HL-60/S4 (cell line): ENCODE measurements around the gene SPRING1.
"Not testable (repeated sequence)": the region's sequence is repeated elsewhere in the genome, so short reads cannot be mapped to it uniquely, and the experiment has no call there.

Source experiments
- in situ Hi-C: fragments of 300-500 bp; cut with MboI; formaldehyde crosslinking; loops from 2 replicates; pipeline ENCODE4 v1.14.3; 2022; ENCODE audit warnings: low sequenced_read_pairs

The SPRING1 gene, protein sequence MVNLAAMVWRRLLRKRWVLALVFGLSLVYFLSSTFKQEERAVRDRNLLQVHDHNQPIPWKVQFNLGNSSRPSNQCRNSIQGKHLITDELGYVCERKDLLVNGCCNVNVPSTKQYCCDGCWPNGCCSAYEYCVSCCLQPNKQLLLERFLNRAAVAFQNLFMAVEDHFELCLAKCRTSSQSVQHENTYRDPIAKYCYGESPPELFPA

GRCh38 chr12:116737774-116738657, at the start of gene SPRING1, which contains the start of gene RNFT2:
Gene SPRING1, minus strand, starts transcription at chr12:116738069. Its CDS starts 169 bp downstream, at chr12:116737900.
Gene RNFT2, plus strand, starts transcription at chr12:116738315. Its CDS starts 2,183 bp downstream, at chr12:116740498.
- in situ Hi-C loops, result no loop called here

DNA sequence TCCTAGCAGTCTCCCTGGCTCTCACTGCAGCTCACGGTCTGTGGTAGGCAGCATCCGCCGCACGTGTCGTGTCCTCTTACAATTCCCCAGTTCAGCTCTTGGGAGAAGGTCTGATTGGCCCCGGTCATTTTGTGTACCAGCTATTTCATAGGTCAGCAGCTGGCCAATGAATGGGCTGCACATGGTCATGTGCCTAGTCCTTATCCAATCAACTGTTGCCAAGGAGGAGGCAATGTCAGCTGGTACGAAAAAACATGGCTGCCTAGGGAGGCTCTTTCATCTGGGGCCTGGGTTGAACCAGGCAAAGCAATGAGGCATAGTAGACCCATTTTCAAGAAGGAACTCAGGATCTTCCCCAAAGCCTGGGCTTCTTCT, 46.4 kb upstream of the SPRING1 start:
- in situ Hi-C loops, result no loop called here

GRCh38 chr12:116783525-116784237, 45.8 kb upstream of the SPRING1 start:
- in situ Hi-C loops, result no loop called here

DNA sequence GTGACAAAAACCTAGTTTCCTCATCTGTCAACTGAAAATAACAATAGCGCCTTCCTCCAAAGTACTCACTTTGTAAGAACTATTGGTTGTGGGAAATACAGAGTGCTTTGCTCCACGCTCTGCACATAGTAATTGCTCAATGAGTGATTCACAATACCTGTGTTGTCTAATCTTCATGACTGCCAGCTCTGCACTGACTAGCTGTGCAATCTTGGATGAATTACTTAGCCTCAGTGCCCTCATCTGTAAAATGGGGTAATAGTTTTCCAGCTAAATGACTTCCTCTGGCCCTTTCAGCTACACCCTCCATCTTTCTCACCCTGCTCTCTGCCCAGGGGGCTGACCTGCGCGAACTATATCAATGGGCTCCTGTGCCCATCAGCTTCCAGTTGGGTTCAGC, 43.1 kb upstream of the SPRING1 start:
- in situ Hi-C loops, result no loop called here

GRCh38 chr12:116779597-116779996, 41.7 kb upstream of the SPRING1 start:
- in situ Hi-C loops, result no loop called here

DNA sequence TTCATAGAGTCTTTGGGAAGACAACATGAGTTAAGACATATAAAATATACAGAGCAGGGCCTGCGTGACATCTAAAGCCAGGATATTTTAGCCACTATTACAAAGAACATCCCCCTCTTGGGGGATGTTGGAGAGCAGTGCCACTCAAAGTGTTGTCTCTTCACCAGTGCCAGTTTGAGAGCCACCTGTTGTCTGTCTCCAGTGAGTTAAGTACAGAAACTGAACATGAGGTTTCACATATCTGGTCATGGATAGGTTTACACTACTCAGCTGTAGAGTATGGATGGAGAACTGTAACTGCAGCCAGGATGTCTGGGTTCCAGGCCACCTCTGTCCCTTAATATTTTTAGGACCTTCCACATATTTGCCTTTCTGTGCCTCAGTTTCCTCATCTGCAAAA, 39.4 kb upstream of the SPRING1 start:
- in situ Hi-C loops, result no loop called here

DNA sequence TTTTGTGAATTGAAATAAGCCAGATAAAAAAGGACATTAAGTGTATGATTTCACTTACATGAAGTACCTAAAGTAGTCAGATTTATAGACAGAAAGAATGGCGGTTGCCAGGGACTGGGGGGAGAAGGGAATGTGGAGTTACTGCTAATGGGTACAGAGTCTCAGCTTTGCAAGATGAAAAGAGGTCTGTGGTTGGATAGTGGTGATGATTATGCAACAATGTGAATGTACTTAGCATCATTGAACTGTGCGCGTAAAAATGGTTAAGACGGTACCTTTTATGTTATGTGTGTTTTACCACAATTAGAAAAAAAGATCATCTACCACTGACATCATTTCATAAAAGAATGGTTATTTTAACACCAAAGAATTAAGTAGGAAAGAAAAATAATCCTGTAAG, 36.2 kb upstream of the SPRING1 start:
- in situ Hi-C loops, result no loop called here

DNA sequence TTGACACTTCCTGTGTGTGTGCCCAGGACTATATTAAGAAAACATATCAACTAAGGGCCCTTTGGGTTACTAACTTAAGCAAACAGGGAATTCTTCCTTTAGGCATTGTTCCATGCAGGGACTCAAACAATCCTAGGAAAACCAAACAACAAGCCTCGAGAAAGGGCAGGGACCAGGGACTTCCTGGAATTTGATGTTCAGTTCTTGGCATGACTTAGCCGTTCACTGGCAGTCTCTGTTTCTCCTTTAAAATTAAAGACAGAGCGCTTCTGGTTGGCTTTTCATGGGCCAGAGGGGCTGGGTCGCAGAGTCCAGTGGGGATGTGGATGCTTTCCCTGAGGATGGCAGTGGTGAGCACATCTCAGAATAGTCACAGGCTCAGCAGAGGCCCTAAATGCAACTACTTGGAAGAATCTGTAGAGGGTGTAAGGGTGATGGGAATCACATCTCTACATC, 35.4 kb upstream of the SPRING1 start:
- in situ Hi-C loops, result no loop called here

- in situ Hi-C loops, result no loop called here
Observed at GRCh38 chr12:116771651-116772050, 33.8 kb upstream of the SPRING1 start.

GRCh38 chr12:116766746-116767145, 28.9 kb upstream of the SPRING1 start:
- in situ Hi-C loops, result no loop called here

GRCh38 chr12:116766285-116766684, 28.4 kb upstream of the SPRING1 start:
- in situ Hi-C loops, result no loop called here

GRCh38 chr12:116765271-116765670, 27.4 kb upstream of the SPRING1 start:
- in situ Hi-C loops, result no loop called here

DNA sequence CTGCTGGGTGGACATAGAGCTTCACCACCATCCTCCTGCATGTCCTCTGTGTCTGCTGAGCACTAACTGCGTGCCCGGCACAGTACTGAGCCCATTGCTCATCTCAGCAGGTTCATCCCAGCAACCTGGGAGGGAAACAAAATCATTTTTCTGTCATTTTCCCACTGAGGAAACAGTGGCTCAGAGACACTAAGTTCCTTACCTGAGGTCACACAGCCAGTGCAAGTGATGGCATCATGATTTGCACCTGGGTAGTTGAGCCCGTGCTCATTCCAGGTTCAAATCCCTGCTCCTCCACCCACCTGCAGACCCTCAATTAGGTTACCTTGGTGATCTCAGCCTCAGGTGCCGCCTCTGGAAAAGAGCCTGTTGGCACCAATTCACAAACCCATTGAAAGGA, 23.6 kb upstream of the SPRING1 start:
- in situ Hi-C loops, result no loop called here

DNA sequence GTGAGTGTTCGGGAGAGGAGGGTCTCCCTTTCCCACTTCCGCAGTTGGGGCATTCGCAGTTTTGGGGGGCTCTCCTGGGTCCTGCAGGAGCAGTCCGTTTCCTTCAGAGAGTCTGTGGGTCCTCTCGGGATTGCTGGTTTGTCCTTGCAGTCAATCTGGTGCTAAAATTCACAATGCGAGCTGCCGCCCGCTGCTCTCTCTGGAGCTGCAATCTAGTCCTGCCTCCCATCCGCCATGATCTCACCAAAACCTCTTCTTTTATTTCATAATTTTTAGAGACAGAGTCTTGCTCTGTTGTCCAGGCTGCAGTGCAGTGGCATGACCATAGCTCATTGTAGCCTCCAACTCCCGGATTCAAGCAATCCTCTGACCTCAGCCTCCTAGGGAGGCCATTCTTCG, 22.8 kb upstream of the SPRING1 start:
- in situ Hi-C loops, result no loop called here

- in situ Hi-C loops, result no loop called here
Observed at GRCh38 chr12:116759783-116760621, 22.1 kb upstream of the SPRING1 start.

DNA sequence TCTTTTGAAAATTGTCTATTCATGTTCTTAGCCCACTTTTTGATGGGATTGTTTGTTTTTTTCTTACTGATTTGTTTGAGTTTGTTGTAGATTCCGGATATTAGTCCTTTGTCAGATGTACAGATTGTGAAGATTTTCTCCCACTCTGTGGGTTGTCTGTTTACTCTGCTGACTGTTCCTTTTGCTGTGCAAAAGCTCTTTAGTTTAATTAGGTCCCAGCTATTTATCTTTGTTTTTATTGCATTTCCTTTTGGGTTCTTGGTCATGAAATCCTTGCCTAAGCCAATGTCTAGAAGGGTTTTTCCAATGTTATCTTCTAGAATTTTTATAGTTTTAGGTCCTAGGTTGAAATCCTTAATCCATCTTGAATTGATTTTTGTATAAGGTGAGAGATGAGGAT, 16.9 kb upstream of the SPRING1 start:
- in situ Hi-C loops, result not testable (repeated sequence)

GRCh38 chr12:116754097-116754496, 16.2 kb upstream of the SPRING1 start:
- in situ Hi-C loops, result not testable (repeated sequence)

GRCh38 chr12:116750298-116750697, 12.4 kb upstream of the SPRING1 start:
- in situ Hi-C loops, result no loop called here

DNA sequence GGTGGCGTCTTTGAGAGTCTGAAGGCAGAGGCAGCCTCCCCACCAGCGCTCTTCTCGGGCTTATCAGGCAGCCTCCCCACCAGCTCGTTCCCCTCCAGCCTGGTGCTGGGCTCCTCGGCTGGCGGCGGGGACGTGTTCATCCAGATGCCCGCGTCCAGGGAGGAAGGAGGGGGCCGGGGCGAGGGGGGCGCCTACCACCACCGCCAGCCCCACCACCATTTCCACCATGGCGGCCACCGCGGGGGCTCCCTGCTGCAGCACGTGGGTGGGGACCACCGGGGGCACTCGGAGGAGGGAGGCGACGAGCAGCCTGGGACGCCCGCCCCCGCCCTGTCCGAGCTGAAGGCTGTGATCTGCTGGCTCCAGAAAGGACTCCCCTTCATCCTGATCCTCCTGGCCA, 12.0 kb upstream of the SPRING1 start:
- in situ Hi-C loops, result no loop called here

DNA sequence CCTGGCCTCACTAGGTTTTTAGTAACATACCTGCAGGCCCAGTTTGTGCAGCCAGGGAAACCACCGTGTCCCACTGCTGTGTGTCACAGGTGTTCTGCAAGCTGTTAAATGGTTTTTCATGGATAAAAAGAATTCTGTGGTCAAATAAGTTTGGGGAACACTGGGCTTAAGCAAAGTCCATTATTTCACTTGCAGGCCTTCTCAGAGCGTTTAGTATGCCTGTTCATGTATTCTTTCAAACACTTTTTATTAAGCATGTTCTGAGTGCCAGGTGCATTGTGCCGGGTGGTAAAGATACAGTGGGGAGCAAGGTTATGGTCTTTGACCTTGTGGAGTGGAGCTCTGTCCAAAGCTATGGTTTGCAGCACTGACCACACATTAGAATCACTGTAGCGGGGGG, 7.7 kb upstream of the SPRING1 start:
- in situ Hi-C loops, result no loop called here

DNA sequence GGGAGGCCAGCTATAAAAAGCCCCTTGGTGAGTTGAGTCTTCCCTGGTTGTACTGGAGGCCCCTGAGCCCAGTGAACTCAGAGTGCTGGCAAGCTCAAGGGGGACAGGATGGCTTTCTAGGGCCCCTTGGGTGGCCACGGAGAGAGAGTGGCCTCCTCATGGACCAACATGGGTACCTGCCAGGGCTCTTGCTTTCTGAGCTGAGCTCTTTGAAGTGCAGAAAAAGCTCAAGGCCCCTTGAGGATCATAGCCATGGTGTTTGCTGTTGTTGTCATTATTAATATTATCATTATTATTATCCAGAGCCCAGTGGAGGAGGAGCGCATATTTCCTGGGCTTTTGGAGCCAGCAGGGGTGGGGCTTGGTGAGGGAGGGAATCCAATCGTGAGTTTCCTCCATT, 6.9 kb upstream of the SPRING1 start:
- in situ Hi-C loops, result no loop called here
